Activated T-cell treated with anti-CD3 and anti-CD28 coated beads, Interleukin-2, amount 50 U/mL, for 4 hours (primary cell): Measurements from ENCODE around the gene MN1. TPM values are rescaled to one million over a fixed set of nuclear protein-coding genes. Genes with fewer than 3 reads are reported as not detected.

Experiments used
- ATAC-seq, 2 donors: fragments of 200-7000 bp; cut with Tn5 transposase; one replicate each; pipeline ENCODE4 v1.10.0; 2021
- DNase-seq: peaks from one replicate; pipeline ENCODE4 v3.0.0-alpha.2; 2020
- H3K27me3 Mint-ChIP-seq: one replicate; pipeline ENCODE4 v1.8.0; 2021; ENCODE audit warnings: low read depth, mixed read lengths
- H3K36me3 Mint-ChIP-seq: one replicate; pipeline ENCODE4 v1.8.0; 2022; ENCODE audit warnings: mixed read lengths; ENCODE audit not compliant: insufficient read depth
- H3K4me1 Mint-ChIP-seq: one replicate; pipeline ENCODE4 v1.8.0; 2021; ENCODE audit warnings: low read depth, mixed read lengths
- H3K4me3 Mint-ChIP-seq: one replicate; pipeline ENCODE4 v1.8.0; 2021; ENCODE audit warnings: mild to moderate bottlenecking, moderate library complexity, mixed read lengths
- H3K9me3 Mint-ChIP-seq: one replicate; pipeline ENCODE4 v1.8.0; 2021; ENCODE audit warnings: mixed read lengths
- total RNA-seq, 3 donors: library from RNA; stranded (reverse); gene quantifications; one replicate each; pipeline ENCODE4 v1.2.1, GENCODE V29; 2021

Gene MN1
- total RNA-seq, 3 donors from 2014 or later = 0.03 to 0.08 (median 0.05) TPM

GRCh38 chr22:27775087-27775698, 26.4 kb downstream of the MN1 start:
- DNase-seq (no peak), ATAC-seq (no peak)
- H3K9me3 Mint-ChIP-seq = no peaks in the 10 kb centered on the region
- H3K27me3 Mint-ChIP-seq = peaks cover 13% of the 10 kb centered on the region
- H3K4me1 Mint-ChIP-seq = no peaks in the 10 kb centered on the region
- no peak overlapping the region for H3K4me3 Mint-ChIP-seq
- no peaks in the 10 kb centered on the region for H3K36me3 Mint-ChIP-seq

- Mint-ChIP-seq H3K36me3 (no peaks in the 10 kb centered on the region), H3K4me3 (no peak overlapping the region), H3K9me3 (no peaks in the 10 kb centered on the region), H3K4me1 (no peaks in the 10 kb centered on the region), H3K27me3 (peaks cover 13% of the 10 kb centered on the region)
- ATAC-seq (no peak), DNase-seq (no peak)
These were observed 27.4 kb downstream of the MN1 start for GRCh38 chr22:27774200-27774599.

- DNase-seq (no peak), ATAC-seq (no peak)
- Mint-ChIP-seq H3K4me1 (no peaks in the 10 kb centered on the region), H3K4me3 (no peak overlapping the region), H3K36me3 (no peaks in the 10 kb centered on the region), H3K9me3 (no peaks in the 10 kb centered on the region), H3K27me3 (peaks cover 8% of the 10 kb centered on the region)
These were observed 28.5 kb downstream of the MN1 start for GRCh38 chr22:27772984-27773498.

- Mint-ChIP-seq H3K36me3 (no peaks in the 10 kb centered on the region), H3K4me1 (no peaks in the 10 kb centered on the region), H3K9me3 (no peaks in the 10 kb centered on the region), H3K4me3 (no peak overlapping the region), H3K27me3 (peaks cover 8% of the 10 kb centered on the region)
- ATAC-seq (no peak), DNase-seq (no peak)
These were observed 29.2 kb downstream of the MN1 start for GRCh38 chr22:27772081-27772983.

- H3K36me3 Mint-ChIP-seq = no peaks in the 10 kb centered on the region
- no peak for ATAC-seq
- peaks cover 11% of the 10 kb centered on the region for H3K27me3 Mint-ChIP-seq
These were observed 29.9 kb downstream of the MN1 start for GRCh38 chr22:27771637-27772036.

GRCh38 chr22:27769012-27769411, 32.5 kb downstream of the MN1 start:
- no peak for DNase-seq
- ATAC-seq = no peak
- H3K4me3 Mint-ChIP-seq = no peak overlapping the region
- H3K9me3 Mint-ChIP-seq = no peaks in the 10 kb centered on the region
- no peaks in the 10 kb centered on the region for H3K4me1 Mint-ChIP-seq
- H3K27me3 Mint-ChIP-seq = peaks cover 6% of the 10 kb centered on the region
- no peaks in the 10 kb centered on the region for H3K36me3 Mint-ChIP-seq

More at GRCh38 chr22:27771637-27772036, 29.9 kb downstream of the MN1 start:
- no peak for DNase-seq
- Mint-ChIP-seq H3K4me1 (no peaks in the 10 kb centered on the region), H3K9me3 (no peaks in the 10 kb centered on the region), H3K4me3 (no peak overlapping the region)

GRCh38 chr22:27768027-27768653, 33.4 kb downstream of the MN1 start:
- no peaks in the 10 kb centered on the region for H3K9me3 Mint-ChIP-seq
- H3K36me3 Mint-ChIP-seq = no peaks in the 10 kb centered on the region
- H3K4me1 Mint-ChIP-seq = no peaks in the 10 kb centered on the region
- H3K4me3 Mint-ChIP-seq = no peak overlapping the region
- H3K27me3 Mint-ChIP-seq = peaks cover 3% of the 10 kb centered on the region
- DNase-seq (no peak), ATAC-seq (no peak)

- H3K9me3 Mint-ChIP-seq = no peaks in the 10 kb centered on the region
- ATAC-seq (no peak), DNase-seq (no peak)
- H3K36me3 Mint-ChIP-seq = no peaks in the 10 kb centered on the region
- H3K4me3 Mint-ChIP-seq = no peak overlapping the region
- H3K27me3 Mint-ChIP-seq = peaks cover 3% of the 10 kb centered on the region
- no peaks in the 10 kb centered on the region for H3K4me1 Mint-ChIP-seq
These were observed 34.9 kb downstream of the MN1 start for GRCh38 chr22:27766679-27767078.

- ATAC-seq (no peak), DNase-seq (no peak)
- Mint-ChIP-seq H3K4me3 (no peak overlapping the region), H3K27me3 (peaks cover 3% of the 10 kb centered on the region), H3K36me3 (no peaks in the 10 kb centered on the region), H3K4me1 (no peaks in the 10 kb centered on the region), H3K9me3 (no peaks in the 10 kb centered on the region)
These were observed 35.8 kb downstream of the MN1 start for GRCh38 chr22:27765706-27766291.

GRCh38 chr22:27764722-27765236, 36.8 kb downstream of the MN1 start:
- ATAC-seq (no peak), DNase-seq (no peak)
- Mint-ChIP-seq H3K4me3 (no peak overlapping the region), H3K36me3 (no peaks in the 10 kb centered on the region), H3K9me3 (no peaks in the 10 kb centered on the region), H3K27me3 (peaks cover 6% of the 10 kb centered on the region), H3K4me1 (no peaks in the 10 kb centered on the region)

- Mint-ChIP-seq H3K4me1 (no peaks in the 10 kb centered on the region), H3K9me3 (no peaks in the 10 kb centered on the region), H3K4me3 (no peak overlapping the region), H3K27me3 (peaks cover 2% of the 10 kb centered on the region), H3K36me3 (no peaks in the 10 kb centered on the region)
- no peak for DNase-seq
- no peak for ATAC-seq
These were observed 39.9 kb downstream of the MN1 start for GRCh38 chr22:27761665-27762064.

- ATAC-seq = no peak
- peaks cover 2% of the 10 kb centered on the region for H3K27me3 Mint-ChIP-seq
- no peaks in the 10 kb centered on the region for H3K36me3 Mint-ChIP-seq
- H3K4me3 Mint-ChIP-seq = no peak overlapping the region
- no peaks in the 10 kb centered on the region for H3K4me1 Mint-ChIP-seq
- H3K9me3 Mint-ChIP-seq = no peaks in the 10 kb centered on the region
- no peak for DNase-seq
These were observed 40.6 kb downstream of the MN1 start for GRCh38 chr22:27761000-27761399.

GRCh38 chr22:27760474-27760873, 41.1 kb downstream of the MN1 start:
- Mint-ChIP-seq H3K36me3 (no peaks in the 10 kb centered on the region), H3K9me3 (no peaks in the 10 kb centered on the region), H3K4me1 (no peaks in the 10 kb centered on the region), H3K4me3 (no peak overlapping the region), H3K27me3 (peaks cover 2% of the 10 kb centered on the region)
- ATAC-seq (no peak), DNase-seq (no peak)

- Mint-ChIP-seq H3K27me3 (peaks cover 2% of the 10 kb centered on the region), H3K4me3 (no peak overlapping the region), H3K36me3 (no peaks in the 10 kb centered on the region), H3K4me1 (no peaks in the 10 kb centered on the region), H3K9me3 (no peaks in the 10 kb centered on the region)
- no peak for ATAC-seq
- DNase-seq = no peak
These were observed 43.5 kb downstream of the MN1 start for GRCh38 chr22:27757928-27758525.
